ENCODE data around the gene KRR1. TPM values are rescaled to one million over a fixed set of nuclear protein-coding genes. Genes with fewer than 3 reads are reported as not detected.

KRR1 gene
- total RNA-seq, 1 experiment from 2014 or later = 192 TPM

- Histone ChIP-seq H3K27ac (ENCODE audit: low read depth, low read length) (no peak overlapping the region), H3K27me3 (ENCODE audit: insufficient read depth, low read length) (no peaks in the 10 kb centered on the region), H3K9me2 (ENCODE audit: insufficient read depth) (no peaks in the 10 kb centered on the region), H4K20me1 (ENCODE audit: insufficient read depth) (no peaks in the 10 kb centered on the region), H3K4me2 (ENCODE audit: low read length) (no peak overlapping the region), H3K4me3 (replicated peaks in 1 of 2; ENCODE audit: low read depth in 1 of 2, low read length in 2 of 2) (no peak overlapping the region), H3K36me3 (ENCODE audit: control insufficient read depth in 1 of 2, insufficient read depth in 2 of 2, low read length in 2 of 2) (no peaks in the 10 kb centered on the region), H3K79me2 (ENCODE audit: insufficient read depth, low read length) (no peaks in the 10 kb centered on the region), H3K4me1 (ENCODE audit: control insufficient read depth in 1 of 2, insufficient read depth in 2 of 2, low read length in 2 of 2) (no peaks in the 10 kb centered on the region), H3K9ac (ENCODE audit: low read length) (no peak overlapping the region), H2AFZ (ENCODE audit: low read depth, low read length, poor library complexity, severe bottlenecking) (no peak overlapping the region), H3K9me3 (ENCODE audit: control insufficient read depth in 1 of 2, insufficient read depth in 1 of 2, low read depth in 1 of 2, low read length in 2 of 2) (no peaks in the 10 kb centered on the region)
- no TSS peak for BruUV-seq (replicated peaks)
- TF ChIP-seq CBX3 (IDR thresholded peaks at IDR 0.05; ENCODE audit: low read depth) (no peak), ZFX (IDR thresholded peaks at IDR 0.05) (no peak), ELF1 (IDR thresholded peaks at IDR 0.05; ENCODE audit: borderline replicate concordance, low read depth) (no peak), JUND (IDR thresholded peaks at IDR 0.05) (no peak), YY1 (IDR thresholded peaks at IDR 0.05; ENCODE audit: extremely low read depth, insufficient replicate concordance, low read depth, low read length) (no peak), RAD21 (IDR thresholded peaks at IDR 0.05; ENCODE audit: low read depth) (no peak), REST (IDR thresholded peaks at IDR 0.05; ENCODE audit: low read depth) (no peak), POLR2A (IDR thresholded peaks at IDR 0.05; ENCODE audit: borderline replicate concordance, extremely low read depth, insufficient read depth, insufficient read length) (no peak), ZBTB33 (IDR thresholded peaks at IDR 0.05; ENCODE audit: extremely low read depth, insufficient replicate concordance, low read length) (no peak), EGR1 (IDR thresholded peaks at IDR 0.05; ENCODE audit: low read depth) (no peak), EZH2 (IDR thresholded peaks at IDR 0.05) (no peak), TCF7L2 (IDR thresholded peaks at IDR 0.05; ENCODE audit: borderline replicate concordance, extremely low read depth, insufficient read depth, insufficient read length) (no peak), SP1 (IDR thresholded peaks at IDR 0.05; ENCODE audit: low read depth) (no peak)
- RAD21 ChIA-PET (ENCODE audit: low non-redundant PET in 1 of 2, low total read pairs in 2 of 2, uncharacterized antibody in 2 of 2, unreplicated experiment in 2 of 2) = no interaction called here
- CTCF ChIA-PET = interaction anchor here (1.6 kb wide), 1 partner anchor 10 kb away, joined by 4 read pairs; no protein-coding TSS in a partner anchor
- DNase-seq (ENCODE audit: low read depth, low spot score) (no peak), ATAC-seq (no peak)
- POLR2A ChIA-PET = no interaction called here
- intact Hi-C loops (cut with micrococcal nuclease) = no loop called here
These were observed 37.3 kb downstream of the KRR1 start for GRCh38 chr12:75474116-75474515.

Data from HCT116 (cell line).